Retinal pigment epithelial cell (primary cell): ENCODE data around the gene ARHGEF26.

Source experiments
- DNase-seq: peaks from one replicate; pipeline ENCODE4 v3.0.0-alpha.2; 2010; ENCODE audit warnings: low read depth
- H3K4me3 ChIP-seq: 2 replicates; pipeline ENCODE4 v1.5.1; 2011; ENCODE audit warnings: mild to moderate bottlenecking, low read length, control low read depth, moderate library complexity
- TF ChIP-seq, protein P1 (sequence below): conservative IDR thresholded peaks from 2 replicates; pipeline ENCODE4 v1.5.1; 2011; ENCODE audit warnings: low read depth, low read length, control low read depth, inconsistent platforms

Gene ARHGEF26

DNA sequence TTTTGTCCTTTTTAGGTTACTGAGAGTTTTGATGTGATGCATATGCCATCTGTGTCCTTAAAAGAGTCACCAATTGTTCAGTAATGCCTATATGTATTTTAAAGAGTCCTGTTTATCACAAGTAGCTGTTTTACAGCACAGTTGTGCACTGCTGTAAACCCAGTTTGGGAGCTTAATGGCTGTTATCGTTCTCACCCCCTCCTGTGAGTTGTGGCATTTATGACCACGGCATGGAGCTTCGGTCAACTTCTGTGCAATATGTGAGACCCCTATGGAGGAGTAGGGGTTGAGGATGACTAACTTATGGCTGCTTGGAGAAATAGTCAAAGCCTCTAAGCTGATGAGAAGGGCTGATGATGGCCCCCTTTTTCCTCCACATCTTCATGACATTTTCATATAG lies 67.2 kb downstream of the ARHGEF26 start:
- TF ChIP-seq, protein P1, sequence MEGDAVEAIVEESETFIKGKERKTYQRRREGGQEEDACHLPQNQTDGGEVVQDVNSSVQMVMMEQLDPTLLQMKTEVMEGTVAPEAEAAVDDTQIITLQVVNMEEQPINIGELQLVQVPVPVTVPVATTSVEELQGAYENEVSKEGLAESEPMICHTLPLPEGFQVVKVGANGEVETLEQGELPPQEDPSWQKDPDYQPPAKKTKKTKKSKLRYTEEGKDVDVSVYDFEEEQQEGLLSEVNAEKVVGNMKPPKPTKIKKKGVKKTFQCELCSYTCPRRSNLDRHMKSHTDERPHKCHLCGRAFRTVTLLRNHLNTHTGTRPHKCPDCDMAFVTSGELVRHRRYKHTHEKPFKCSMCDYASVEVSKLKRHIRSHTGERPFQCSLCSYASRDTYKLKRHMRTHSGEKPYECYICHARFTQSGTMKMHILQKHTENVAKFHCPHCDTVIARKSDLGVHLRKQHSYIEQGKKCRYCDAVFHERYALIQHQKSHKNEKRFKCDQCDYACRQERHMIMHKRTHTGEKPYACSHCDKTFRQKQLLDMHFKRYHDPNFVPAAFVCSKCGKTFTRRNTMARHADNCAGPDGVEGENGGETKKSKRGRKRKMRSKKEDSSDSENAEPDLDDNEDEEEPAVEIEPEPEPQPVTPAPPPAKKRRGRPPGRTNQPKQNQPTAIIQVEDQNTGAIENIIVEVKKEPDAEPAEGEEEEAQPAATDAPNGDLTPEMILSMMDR, result no peak
- H3K4me3 ChIP-seq, result no peak overlapping the region
- no peak for DNase-seq

DNA sequence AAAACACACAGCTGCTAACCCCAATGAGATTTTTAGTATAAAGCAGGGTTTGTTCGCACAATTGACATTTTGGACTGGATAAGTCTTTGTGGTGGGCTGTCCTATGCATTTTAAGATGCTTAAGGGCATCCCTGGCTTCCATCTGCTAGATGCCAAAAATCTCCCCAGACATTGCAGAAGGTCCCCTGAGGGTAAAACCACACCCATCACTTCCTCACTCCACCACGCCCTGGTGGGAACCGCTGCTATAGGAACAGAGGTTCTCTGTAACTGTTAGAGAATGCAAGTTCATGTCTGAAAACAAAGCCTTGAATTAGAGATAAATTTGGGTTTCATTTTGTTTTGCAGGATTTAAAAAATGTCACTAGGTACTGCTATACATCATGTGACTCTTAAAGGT lies 67.7 kb downstream of the ARHGEF26 start:
- no peak overlapping the region for H3K4me3 ChIP-seq
- no peak for DNase-seq
- TF ChIP-seq, protein P1, result no peak

DNA sequence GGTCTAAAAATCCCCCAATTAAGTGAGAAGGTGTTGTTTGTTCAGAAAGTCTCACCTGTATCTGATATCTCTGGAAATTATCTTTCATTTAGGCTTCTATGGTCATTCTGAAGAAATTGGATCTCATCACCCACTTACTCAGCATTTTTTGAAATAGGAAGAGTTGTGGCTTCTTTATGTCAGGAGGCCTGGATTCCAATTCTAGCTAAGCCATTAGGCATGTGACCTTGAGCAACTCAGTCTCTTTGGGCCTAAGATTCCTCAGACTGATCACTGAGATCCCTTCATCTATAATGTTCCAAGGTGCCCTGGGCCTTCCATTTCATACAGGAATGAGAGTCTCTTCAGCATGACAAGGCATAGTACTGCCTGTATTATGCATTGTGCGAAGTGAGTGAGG lies 70.3 kb downstream of the ARHGEF26 start:
- TF ChIP-seq, protein P1, result no peak
- H3K4me3 ChIP-seq, result no peak overlapping the region
- no peak for DNase-seq

DNA sequence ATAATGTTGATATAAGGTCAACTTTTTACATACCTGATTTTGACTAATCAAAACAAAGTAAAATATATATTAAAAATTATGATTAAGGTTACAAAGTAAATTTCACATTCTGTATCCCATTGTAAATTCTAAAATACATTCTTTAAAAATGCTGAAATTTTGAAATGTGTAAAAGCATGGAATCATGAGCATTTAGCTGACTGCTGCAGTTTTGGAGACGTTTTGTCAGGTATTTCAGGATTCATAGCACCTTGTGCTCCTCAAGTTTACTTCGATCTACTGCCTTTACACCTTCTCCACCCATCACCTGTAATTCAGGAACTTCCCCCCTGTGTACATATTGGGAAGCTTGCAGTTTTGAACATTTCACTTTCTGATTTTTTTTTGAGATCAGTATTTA lies 71.0 kb downstream of the ARHGEF26 start:
- H3K4me3 ChIP-seq, result no peak overlapping the region
- TF ChIP-seq, protein P1, result no peak
- no peak for DNase-seq

DNA sequence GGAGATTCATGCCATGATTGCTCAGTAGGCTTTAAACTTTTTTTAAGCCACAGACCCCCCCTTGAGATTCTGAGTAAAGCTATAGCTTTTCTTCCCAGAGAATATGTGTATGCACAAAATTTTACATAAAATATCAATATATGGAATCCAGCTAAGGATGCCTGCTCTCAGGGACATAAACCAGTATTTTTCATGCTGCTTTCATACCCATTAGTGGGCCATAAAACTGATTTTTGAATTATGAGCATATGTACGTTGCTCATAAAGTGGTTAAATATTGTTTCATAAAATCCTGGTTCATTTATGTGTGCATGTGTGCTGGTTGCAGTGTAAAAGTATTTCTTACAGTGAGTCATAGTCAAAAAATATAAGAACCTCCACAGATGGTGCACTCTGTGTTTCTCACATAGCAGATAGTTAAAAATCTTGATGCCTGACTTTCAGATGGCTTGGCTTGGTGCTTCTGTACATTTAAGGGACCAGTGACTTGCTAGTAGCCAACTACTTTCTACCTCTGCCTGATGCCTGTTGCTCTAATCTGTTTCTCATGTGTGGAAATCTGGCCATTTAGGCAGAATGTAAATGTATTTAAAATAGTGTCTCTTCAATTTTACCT lies 71.9 kb downstream of the ARHGEF26 start:
- no peak overlapping the region for H3K4me3 ChIP-seq
- no peak for DNase-seq
- TF ChIP-seq, protein P1, result no peak

- H3K4me3 ChIP-seq, result no peak overlapping the region
- TF ChIP-seq, protein P1, result no peak
- no peak for DNase-seq
These were observed 73.7 kb downstream of the ARHGEF26 start for GRCh38 chr3:154194877-154195276.

- no peak overlapping the region for H3K4me3 ChIP-seq
- TF ChIP-seq, protein P1, result no peak
- DNase-seq, result no peak
These were observed 74.6 kb downstream of the ARHGEF26 start for GRCh38 chr3:154195620-154196356.
